Effector CD4-positive, alpha-beta T cell (primary cell): Measurements from ENCODE around the gene SLC24A3.

Experiments used
- DNase-seq: peaks from one replicate; pipeline ENCODE4 v3.0.0-alpha.2; 2020

Gene SLC24A3

DNA sequence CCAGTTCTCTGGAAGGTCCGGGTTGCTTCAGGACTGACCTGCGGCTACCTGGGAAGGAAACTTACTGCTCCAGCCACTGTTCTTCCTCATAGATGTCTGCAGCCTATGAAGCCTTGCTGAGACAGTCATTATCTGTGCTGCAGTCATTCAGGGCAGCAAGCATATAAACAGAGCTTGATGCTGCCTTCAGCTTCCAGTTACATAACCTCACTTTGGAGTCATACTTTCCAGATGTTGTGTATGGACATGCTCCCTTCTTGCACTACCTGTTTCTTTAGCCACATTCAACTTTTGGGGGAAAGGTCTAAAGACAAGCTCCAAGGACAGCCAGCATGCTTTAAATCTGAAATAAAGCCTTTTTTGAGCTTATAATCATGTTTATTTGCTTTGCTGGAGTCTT is 98.1 kb downstream of the SLC24A3 start:
- DNase-seq = no peak

DNA sequence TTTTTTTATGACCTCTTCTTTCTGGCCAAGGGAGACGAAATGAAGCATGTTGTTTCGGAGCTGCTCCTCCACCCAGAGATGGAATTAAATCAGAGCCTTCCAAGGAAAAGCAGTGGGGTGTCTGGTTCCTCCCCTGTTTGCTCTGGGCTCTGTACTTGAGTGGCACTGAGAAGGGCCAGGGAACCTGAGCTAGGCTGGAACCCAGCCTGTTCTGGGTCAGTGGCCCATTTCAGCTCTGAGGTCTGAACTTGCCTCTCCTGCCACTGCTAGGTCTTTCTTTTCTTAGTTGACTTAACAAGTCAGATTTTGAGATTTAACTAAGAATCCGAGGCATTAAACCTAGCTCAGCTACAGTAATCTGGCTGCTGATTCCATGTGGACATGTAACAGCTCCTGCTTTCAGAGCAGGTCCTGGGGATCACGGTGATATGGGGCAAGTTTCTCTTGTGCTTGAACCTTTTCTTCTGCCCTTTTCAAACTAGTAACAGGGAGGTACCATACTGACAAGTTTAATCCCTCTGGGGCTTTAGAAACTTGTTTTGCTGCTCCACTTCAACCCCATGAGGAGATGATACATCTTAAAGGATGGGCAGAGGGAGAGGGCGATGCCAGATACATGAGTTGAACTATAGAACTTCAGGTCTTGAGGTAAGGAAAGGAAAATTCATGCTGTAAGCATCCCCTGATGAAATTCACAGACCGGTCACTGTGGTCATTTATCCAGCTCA is 101.1 kb downstream of the SLC24A3 start:
- DNase-seq = no peak

DNA sequence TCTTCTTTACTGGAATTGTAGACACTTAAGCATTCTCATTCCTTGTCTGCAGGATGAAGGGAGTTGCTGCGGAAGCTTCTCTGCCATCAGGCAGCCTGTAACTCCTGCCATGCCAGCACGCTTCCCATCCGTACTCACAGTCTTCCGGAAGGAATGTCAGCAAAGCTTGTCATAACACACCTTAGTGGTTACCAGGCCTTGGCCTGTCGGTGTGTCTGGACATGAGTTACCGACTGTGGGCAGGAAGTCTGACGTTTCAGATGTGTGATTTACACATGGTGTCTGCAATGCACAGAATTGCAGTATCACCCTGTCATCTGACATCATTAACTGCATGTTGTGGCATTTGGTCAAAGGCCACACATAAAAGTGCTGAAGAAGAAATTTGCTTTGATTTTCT is 102.2 kb downstream of the SLC24A3 start:
- no peak for DNase-seq

DNA sequence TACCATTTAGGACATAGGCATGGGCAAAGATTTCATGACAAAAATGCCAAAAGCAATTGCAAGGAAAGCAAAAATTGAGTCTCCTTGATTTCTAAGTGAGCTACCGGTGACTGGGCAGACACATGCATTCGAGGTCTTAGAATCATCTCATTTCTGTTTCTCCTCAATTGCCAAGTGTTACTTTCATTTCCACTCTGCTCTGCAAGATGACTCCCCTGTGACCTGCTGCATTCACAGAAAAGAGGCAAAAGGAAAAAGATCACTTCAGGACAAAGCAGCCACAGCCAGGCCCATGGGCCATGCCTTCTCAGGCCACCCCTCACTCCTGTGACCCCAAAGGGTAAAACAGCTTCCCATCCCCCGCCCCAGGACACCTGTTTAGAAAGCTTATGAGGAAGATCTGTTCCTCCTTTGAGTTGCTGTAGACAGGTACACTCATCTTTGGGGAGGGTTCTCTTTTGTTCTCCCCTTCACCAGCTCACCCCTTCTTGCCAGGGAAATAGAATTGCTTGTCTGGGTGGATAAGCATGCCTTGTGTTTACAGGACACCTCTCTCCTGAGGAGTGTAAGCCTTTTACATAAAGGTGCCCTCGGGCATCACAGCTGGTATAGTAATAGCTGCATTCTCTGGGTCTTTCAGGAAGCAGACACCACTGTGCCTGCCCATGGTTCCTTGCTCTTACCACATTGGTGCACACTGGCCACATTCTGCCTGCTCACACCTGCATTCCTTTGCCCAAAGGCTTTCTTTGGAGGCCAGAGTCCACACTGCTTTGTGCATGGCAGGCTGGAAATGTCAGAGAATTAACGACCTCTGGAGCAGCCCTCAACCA is 105.0 kb downstream of the SLC24A3 start:
- no peak for DNase-seq

DNA sequence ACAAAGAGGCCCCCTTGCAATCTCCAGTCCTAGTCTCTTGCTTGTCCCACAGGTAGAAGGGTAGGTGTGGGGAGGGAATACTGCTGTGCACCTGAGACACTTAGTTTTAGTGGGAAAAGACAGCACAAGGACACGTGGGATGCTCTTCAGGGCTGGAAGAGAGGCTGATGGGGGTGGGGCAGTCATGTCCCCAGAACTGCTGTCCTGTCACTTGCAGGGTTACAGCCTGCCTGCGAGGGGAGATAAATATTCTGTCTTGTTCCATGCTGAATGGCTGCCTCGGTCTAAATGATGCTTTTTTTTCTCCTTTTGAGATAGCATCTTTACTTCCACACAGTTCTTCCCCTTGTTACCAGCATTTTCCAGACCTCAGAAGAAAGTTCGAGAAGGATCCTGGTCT is 106.2 kb downstream of the SLC24A3 start:
- DNase-seq = no peak

DNA sequence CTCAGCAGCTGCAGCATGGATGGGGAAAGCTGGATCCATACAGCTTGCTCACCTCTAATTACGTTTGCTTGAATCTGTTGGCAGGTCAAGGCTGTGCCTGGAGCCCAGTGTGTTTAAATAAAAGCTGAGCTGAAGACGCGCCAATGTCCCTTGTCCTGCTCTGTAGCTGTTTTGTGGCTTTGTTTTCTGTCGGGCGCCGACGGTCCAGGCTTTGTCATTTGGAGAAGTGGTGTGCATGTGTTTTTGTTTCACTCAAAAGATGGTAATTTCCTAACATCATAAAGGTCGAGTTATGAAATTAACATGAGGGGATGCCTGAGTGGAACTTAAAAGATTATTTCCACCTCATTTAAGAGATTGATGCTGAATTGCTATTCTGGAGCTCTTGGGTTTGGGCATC is 107.6 kb downstream of the SLC24A3 start:
- DNase-seq = no peak

DNA sequence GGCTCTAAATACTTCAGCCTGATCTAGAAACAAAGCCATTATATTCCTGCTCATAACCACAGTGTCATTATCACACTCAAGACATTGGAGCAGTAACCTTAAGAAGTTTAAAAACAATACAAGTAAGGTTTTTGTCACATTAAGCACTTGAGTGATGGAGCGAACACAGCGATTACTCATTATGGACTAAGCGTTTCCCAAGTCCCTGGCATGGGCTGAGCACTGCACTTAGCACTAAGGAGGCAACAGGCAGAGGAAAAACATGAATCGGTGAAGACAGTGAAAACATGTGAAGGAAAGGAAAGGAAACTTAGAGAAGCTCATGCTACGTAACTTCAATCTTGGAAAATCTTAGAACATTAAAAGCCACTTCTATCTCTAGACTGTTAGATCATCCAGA is 108.7 kb downstream of the SLC24A3 start:
- no peak for DNase-seq

DNA sequence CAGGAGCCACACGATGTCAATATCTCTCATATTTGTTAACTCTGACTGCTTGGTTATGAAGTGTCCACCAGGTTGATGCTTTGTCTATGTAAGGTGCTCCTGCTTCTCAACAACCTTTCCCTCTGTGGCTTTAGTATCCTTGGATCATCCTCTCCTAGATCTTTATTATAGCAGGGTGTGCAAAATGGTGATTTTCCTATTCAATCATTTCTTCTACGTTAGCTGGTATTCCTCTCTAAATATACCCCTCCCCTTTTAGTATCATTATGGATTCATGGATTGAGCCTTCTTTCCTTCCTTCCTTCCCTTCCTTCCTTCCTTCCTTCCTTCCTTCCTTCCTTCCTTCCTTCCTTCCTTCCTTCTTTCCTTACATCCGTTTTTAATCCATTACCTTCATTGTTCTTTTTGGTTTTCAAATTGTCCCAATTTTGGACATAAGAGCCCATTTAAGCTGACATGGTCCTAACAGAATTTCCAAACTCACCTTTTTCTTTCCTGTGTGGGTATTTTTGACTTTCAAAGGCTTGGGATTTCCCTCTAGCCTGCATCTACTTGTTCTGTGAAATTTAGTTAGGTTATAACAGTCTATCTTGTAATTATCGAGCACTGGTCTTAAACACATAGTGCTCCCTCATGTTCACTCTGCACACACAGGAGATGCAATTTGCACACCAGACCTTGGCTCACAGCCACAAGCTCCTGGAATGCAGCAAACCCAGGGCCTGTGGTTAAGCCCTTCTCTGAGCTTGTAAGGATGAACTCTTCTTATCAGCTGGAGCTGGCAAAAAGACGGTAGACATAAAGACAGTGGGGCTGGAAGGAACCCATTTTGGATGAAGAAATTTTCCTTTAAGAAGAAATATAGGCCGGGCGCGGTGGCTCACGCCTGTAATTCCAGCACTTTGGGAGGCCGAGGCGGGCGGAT is 109.9 kb downstream of the SLC24A3 start:
- DNase-seq = no peak

DNA sequence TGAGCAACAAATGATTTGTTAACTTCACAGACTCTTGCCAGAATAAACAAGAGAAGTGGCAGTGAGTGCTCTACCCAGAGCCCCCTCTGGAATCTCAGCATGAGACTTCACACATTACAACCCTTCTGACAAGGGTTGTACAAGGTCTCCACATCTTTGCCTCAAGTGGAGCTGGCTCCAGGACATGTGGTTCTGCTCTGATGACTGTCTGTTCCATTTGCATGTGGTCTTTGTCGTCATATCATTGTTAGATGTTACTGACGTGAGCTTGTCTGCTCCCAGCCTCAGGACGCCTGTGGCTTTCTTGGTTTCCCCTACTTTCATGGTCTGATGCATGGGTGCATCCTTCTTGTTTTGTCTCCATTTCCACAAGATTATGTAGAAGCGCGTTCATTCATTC is 115.0 kb downstream of the SLC24A3 start:
- DNase-seq = no peak

DNA sequence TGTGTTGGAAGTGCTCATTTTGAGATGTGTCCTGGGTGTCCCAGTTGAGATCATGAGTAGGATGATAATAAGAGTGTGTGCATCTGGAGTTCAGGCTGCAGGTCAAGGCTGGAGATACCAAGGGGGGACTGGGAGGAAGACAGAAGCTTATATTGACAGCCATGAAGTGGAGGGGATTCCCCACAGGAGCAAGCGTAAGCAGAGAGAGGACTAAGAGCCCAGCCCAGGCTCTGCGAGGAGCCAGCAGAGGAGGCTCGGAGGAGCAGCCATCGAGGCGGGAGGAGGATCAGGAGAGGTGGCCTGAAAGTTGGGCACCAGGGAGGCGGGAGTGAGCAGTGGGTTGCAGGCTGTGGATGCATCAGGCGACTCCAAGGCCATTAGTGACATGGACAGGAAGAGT is 116.2 kb downstream of the SLC24A3 start:
- DNase-seq = no peak

DNA sequence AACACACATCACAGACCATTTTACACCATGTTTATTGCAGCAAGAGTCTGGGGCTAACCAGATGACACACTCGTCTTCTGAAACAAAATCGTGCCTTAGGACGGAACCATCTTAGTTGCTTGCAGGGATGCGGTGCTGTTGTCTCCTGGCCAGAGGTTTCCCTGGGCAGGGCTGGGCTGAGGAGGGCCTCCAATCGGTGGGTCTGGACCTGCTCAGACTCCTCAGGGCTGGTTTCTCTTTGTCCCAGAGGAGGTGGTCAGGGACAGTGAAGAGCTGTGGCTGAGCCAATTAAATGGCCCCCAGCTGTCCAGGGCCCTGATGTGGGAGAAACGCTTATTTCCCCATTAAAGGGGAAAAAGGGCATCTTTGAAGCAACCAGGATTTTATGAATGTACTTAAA is 117.6 kb downstream of the SLC24A3 start:
- no peak for DNase-seq

DNA sequence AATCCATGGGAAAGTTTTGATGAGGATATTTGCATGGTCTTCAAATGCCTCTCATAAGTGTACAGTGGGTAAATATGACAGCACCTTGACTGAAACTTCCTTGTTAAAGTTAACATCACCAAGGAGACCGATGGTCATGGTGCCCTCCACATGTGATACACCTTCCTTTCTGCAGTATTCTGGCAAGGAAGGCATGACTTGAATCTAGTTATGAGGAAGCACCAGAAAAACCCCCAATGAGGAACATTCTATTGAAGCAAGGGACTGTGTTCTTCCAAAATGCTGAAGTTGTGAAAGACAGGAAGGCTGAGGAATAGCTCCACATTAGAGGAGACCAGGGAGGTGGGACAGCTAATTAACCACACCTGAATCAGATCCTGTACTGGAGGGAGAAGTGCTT is 118.3 kb downstream of the SLC24A3 start:
- no peak for DNase-seq

DNA sequence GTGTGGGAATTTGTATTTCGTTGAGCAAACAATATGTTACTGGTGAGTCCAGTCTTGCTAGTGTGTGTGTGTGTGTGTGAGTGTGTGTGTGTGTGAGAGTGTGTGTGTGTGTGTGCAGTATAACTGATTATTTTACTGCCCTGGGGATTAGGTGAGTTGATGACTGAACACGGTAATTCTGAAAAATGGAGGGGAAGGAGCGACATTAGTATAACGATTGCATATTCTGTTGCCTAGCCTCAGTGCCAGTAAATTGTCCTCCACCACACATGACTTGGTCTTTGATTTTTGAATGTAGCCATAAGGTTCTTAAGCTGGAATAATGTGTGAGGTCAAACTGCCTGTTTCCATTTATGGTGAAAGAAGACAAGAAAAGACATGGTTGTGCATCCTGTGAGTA is 121.1 kb downstream of the SLC24A3 start:
- no peak for DNase-seq

DNA sequence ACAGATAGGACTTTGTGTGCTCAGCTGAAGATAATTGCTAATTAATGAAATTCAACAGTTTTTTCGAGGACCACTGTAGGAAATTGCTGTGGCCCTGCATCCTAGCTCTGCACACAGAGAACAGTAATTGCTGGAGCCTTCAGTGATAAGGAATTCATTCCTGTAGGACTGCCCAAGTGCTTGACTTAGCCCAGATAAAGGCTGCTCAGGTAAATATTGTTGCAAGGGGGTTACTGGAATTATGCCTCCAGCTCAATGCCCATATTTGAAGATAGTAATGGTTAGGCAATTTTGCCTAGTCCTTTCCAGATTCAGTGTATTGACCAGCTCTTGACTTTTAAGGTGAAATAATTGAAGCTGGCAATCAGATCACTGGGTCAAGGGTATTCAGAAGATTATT is 122.9 kb downstream of the SLC24A3 start:
- no peak for DNase-seq

DNA sequence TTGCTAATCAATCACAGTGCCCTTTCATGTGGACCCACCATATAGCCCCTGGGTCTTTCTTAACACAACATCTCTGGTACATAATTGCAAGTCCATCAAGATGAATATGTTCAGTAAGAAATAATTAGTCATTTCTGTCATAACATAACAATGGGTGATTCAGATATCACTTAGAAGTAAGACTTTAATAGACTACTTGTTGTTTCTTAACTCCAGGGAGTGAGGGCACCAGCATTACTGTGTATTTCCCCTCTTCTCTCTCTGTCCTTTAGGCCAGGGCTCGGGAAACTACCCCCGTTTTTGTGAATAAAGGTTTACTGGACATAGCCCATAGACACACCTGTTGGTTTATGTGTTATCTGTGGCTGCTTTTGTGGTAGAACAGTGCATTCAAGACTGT is 123.5 kb downstream of the SLC24A3 start:
- DNase-seq = no peak

DNA sequence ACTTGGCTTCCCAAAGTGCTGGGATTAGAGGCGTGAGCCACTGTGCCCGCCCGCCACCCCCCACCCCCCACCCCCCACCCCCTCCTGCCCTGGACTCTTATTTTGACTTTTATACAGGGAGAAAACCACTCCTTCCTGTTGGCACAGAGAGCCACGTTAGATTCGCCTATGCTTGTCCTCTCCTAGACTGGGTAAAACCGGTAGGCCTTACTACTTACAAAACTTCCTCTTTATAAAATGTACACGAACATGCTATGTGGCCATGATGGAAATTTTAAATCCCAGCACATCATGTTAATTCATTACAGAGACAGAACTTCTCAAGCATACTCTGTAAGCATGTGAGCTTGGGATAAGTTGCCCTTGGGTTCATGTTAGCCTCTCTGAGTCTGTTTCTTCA is 124.2 kb downstream of the SLC24A3 start:
- DNase-seq = no peak

DNA sequence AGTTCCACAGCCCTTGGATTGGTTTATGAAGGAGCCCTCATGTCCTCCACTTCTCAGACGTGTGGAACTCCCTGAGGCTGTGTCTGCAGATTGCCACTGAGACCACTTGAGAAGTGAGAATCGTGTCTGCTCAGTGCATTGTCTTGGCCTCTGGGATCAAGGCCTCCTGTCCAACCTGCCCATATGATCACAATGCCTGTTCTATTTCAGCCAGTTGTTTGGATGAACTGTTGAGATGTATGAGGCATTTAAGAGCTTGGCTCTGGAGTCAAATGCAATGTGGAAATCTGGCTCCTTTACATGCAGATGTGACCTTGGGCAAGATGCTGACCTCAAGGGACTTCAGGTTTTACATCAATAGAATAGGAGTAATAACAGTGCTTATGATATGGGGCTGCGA is 125.9 kb downstream of the SLC24A3 start:
- no peak for DNase-seq

DNA sequence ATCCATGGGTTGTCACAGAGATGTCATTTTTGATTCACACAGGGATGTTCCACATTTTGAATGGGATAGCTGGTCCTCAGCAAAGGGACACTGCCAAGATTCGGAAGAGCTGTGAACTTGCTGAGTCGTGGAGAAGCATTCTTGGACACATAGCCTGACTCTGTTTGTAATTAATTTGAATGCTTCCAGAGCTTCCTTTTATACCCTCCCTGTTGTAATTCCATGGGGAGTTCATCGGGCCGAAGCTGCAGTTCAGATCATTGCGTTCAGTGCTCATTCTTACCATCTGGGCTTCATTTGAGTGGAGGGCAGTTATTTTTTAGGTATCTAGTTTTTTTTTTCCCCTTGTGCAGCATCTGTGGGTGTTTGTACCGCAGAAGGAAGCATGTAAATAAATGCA is 126.5 kb downstream of the SLC24A3 start:
- no peak for DNase-seq

DNA sequence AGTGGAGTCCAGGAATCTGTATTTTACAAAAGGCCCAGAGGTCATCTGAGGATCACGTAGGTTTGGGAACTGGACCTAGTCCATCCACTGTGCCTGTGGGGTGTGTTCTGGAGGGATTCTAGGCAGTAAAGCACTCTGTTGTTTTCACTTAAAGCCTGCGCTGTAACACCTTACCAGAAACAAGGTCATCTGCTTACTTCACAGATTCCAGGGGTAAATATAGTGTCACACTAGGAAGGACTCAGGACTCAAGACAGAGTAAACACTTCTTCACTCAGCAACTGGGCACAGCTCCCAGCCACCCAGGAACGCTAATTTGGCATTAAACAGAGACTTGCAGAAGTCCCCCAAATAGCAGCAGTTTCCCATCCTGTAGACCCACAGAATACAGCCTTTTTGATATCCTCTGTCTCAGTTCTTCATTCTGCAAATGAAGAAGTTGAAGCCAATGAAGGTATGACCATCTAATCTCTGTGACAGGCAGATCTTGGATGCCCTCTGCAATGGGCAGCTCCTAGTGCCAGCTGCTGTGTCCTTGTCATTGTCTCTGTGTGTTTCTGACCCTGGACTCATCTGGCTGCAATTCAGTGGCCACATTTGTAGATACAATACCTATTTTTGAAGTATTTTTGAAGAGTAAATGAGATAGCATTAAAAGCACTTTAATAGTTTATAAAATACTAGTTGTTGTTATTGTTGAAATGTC is 129.1 kb downstream of the SLC24A3 start:
- no peak for DNase-seq

DNA sequence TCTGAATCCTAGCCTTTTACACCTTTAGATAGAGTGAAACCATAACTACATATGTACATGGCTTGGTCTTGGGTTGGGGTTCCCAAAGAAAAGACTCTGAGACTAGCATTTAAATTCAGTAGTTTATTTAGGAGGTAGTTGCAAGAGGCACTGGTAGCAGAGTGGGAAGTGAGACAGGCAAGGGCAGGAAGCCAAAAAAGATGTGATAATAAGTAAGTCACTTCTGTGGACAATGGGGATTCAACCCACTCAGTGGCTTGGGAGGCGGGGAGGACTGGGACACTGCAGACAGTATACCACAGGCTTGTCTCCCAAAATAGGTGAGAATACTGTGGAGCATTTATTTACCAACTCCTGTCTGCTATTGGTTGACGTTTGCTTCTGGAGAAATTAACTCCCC is 131.9 kb downstream of the SLC24A3 start:
- no peak for DNase-seq

DNA sequence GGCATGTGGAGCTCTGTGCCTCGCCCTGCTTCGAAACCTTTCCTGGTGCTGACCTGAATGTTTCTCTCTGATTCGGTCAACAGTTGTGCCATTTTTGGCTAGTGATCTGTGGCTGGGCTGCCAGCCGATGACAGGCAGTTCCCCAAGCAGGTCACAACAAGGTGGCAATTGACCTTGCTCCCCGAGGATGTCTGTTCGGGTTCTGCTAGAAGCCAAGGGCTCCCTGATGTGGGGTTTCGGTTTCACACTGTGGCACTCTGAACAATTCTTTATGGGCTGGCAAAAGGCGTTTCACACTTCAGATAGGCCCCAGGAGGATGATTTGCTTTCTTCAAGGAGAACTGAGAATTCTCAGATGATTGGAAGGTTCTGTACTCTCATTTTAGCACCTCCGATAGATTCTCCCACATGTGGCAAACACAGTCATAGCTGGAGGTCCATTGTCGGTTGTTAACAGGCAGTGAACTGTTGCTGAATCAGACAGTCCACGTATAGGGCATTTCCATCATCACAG is 135.6 kb downstream of the SLC24A3 start:
- no peak for DNase-seq

DNA sequence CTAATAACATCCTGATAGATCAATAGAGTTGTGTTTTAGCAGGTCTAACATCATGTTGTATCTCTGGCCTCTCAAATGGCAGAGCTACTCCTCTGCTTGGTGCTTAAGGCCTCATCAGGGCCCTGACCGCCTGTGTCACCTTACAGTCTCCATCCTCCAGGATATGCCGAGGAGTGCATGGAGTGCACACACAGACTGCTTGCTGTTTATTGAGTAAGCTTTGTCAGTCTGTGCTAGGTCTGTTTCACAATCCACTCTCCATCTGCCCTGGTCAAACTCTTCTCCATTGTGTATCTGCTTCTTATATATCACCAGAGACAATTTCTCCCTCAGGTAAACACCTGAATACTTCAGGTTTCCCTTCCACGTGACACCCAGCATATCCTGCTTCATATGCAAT is 136.1 kb downstream of the SLC24A3 start:
- DNase-seq = no peak

DNA sequence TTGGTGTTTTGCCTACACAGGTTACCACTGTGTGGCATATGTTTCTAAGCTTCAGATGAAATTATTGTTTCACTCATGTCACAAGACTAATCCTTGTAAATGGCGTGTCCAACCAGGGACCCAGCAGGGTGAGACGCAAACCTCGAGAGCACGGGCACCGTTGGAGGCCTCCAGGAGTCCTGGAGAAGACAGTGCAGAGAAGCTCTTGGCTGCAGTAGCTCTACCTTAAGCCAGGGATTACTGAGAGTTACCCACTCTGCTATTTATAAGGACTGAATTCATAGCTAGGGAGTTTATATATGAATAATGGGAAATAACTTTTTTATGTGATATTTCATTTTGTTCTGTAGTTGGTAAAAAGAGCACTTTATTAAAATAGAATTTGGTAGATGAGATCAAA is 137.4 kb downstream of the SLC24A3 start:
- no peak for DNase-seq
